Esophagus squamous epithelium (tissue), 5 donors: Measurements from ENCODE around the gene GCLC. TPM values are rescaled to one million over a fixed set of nuclear protein-coding genes. Genes with fewer than 3 reads are reported as not detected.

Source experiments
- DNase-seq: peaks from one replicate; lab custom pipeline; 2025; lab: John Stamatoyannopoulos, UW
- H3K27ac ChIP-seq, 4 donors: fragments of 200-600 bp; sonication (generic); one replicate each; pipeline ENCODE4 v1.5.1; 2016 to 2019; ENCODE audit warnings: mild to moderate bottlenecking in 1 of 4
- H3K27me3 ChIP-seq, 4 donors: fragments of 200-600 bp; sonication (generic); 1 replicate in 3 of 4; 2 replicates in 1 of 4; pipeline versions ENCODE4 v1.5.1 to v1.6.0; 2017 to 2021; ENCODE audit warnings: antibody characterized with exemption in 1 of 4
- H3K36me3 ChIP-seq, 3 donors: fragments of 200-600 bp; sonication (generic); one replicate each; pipeline ENCODE4 v1.5.1; 2016 to 2019
- H3K4me1 ChIP-seq, 3 donors: fragments of 200-600 bp; sonication (generic); one replicate each; pipeline ENCODE4 v1.5.1; 2017 to 2019
- H3K4me3 ChIP-seq, 4 donors: fragments of 200-600 bp; sonication (generic); 1 replicate in 3 of 4; 2 replicates in 1 of 4; pipeline ENCODE4 v1.5.1; 2016 to 2019; ENCODE audit warnings: mild to moderate bottlenecking in 2 of 4, moderate library complexity in 1 of 4
- H3K9me3 ChIP-seq, 3 donors: fragments of 200-600 bp; sonication (generic); one replicate each; pipeline ENCODE4 v1.5.1; 2016 to 2019
- CTCF ChIP-seq, 6 experiments: fragments of 450-650 bp in 4 of 6; fragments of 200-600 bp in 2 of 6; sonication (generic) in 2 of 6; IDR thresholded peaks; one replicate each; pipeline ENCODE4 v1.5.1; 2016 to 2019; ENCODE audit warnings: antibody characterized with exemption in 6 of 6, mild to moderate bottlenecking in 4 of 6, moderate library complexity in 4 of 6
- POLR2A ChIP-seq, 4 donors: fragments of 450-650 bp; IDR thresholded peaks; one replicate each; pipeline ENCODE4 v1.6.1; 2017; ENCODE audit warnings: antibody characterized with exemption in 4 of 4, mild to moderate bottlenecking in 4 of 4, moderate library complexity in 3 of 4
- WGBS, 2 donors: methylation state at CpG; one replicate each; pipeline ENCODE4 v1.1.5; 2018; 5-methylcytosine and 5-hydroxymethylcytosine counted together
- intact Hi-C: fragments of 100-400 bp; cut with DNase I; formaldehyde crosslinking; loops from one replicate; pipeline ENCODE4 v1.15.0; 2022
- total RNA-seq, 4 donors: library from RNA; depleted of rRNA; stranded (reverse); fragments of >200 nt; gene quantifications; one replicate each; pipeline ENCODE4 v1.1.0, GENCODE V29; 2016
- donor health status: DM: yes; HTN: yes; CAD: no.

The GCLC gene
- total RNA-seq, 4 donors from 2014 or later = 71.0 to 121 (median 105) TPM

DNA sequence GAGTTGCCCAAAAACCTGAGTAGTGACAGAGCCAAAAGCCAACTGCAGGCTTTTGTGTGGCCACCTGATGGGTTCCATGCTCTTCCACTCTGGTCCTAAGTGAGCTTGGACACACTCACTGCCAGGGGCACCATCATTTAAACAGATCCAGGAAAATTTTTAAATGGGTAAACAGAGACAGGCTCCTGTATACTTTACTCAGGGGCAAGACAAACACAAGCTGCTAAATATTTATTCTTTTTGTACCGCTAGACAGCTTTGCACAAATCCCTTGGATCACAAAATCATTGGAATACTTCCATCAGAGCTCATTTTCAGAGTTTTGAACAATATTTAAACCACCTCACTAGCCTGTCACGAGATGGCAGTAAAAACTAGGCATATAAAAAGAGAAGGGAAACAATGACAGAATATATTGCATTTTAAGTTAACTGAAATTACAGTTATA lies 31.4 kb downstream of the GCLC start:
- H3K4me1 ChIP-seq = peaks cover 0 to 6% (median 0%) of the 10 kb centered on the region in 3 donors
- no peaks in the 10 kb centered on the region for H3K27me3 ChIP-seq
- intact Hi-C loops = no loop called here
- TF ChIP-seq CTCF (IDR thresholded peaks at IDR 0.05) (no peak), POLR2A (IDR thresholded peaks at IDR 0.05) (no peak)
- peaks cover 9 to 84% (median 11%) of the 10 kb centered on the region in 3 donors for H3K36me3 ChIP-seq
- H3K4me3 ChIP-seq = no peak overlapping the region
- peak overlapping the region in 1 of 4 donors; percentile 8 for H3K27ac ChIP-seq
- no peak for DNase-seq
- no peaks in the 10 kb centered on the region for H3K9me3 ChIP-seq
- WGBS, 2 donors = 49 to 53% methylated on average over 2 of the region's 2 CpGs

DNA sequence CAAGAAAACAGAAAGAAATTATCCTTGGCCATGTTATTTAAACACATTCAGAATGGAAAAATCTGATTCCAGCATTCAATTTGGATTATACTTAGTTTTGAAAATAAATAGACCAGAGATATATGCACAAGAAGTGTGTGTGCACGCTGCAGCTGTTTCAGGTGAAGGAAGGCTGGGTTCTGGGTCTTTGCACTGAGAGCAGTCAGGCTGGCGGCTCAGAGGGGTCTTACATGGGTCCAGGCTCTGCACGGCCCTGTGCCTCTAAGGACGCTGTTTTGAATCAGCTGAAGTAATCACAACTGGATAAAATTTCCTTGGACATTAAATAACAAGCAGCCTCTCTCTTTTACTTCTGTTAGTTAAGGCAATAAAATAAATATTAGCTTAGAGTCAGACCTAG lies 31.8 kb downstream of the GCLC start:
- intact Hi-C loops = no loop called here
- WGBS, 2 donors = 66 to 96% methylated on average over 4 of the region's 4 CpGs
- Histone ChIP-seq H3K4me1 (peaks cover 0 to 6% (median 0%) of the 10 kb centered on the region in 3 donors), H3K27ac (peak overlapping the region in 1 of 4 donors; percentile 8), H3K4me3 (no peak overlapping the region), H3K9me3 (no peaks in the 10 kb centered on the region), H3K27me3 (no peaks in the 10 kb centered on the region), H3K36me3 (peaks cover 9 to 84% (median 11%) of the 10 kb centered on the region in 3 donors)
- no peak for DNase-seq
- TF ChIP-seq POLR2A (IDR thresholded peaks at IDR 0.05) = no peak
- TF ChIP-seq CTCF (IDR thresholded peaks at IDR 0.05) = no peak

- Histone ChIP-seq H3K9me3 (no peaks in the 10 kb centered on the region), H3K4me3 (no peak overlapping the region), H3K36me3 (peaks cover 9 to 88% (median 11%) of the 10 kb centered on the region in 3 donors), H3K27me3 (no peaks in the 10 kb centered on the region), H3K4me1 (peaks cover 0 to 6% (median 0%) of the 10 kb centered on the region in 3 donors), H3K27ac (peak overlapping the region in 1 of 4 donors; percentile 8)
- 60 to 72% methylated on average over 4 of the region's 4 CpGs for WGBS, 2 donors
- no peak for TF ChIP-seq CTCF (IDR thresholded peaks at IDR 0.05)
- TF ChIP-seq POLR2A (IDR thresholded peaks at IDR 0.05) = no peak
- intact Hi-C loops = no loop called here
- no peak for DNase-seq
These were observed 32.3 kb downstream of the GCLC start for GRCh38 chr6:53512626-53513025.

- TF ChIP-seq POLR2A (IDR thresholded peaks at IDR 0.05) = no peak
- no peak for TF ChIP-seq CTCF (IDR thresholded peaks at IDR 0.05)
- no peak for DNase-seq
- H3K27ac ChIP-seq = no peak overlapping the region
- H3K9me3 ChIP-seq = no peaks in the 10 kb centered on the region
- H3K4me3 ChIP-seq = no peak overlapping the region
- peaks cover 11 to 96% (median 14%) of the 10 kb centered on the region in 3 donors for H3K36me3 ChIP-seq
- H3K4me1 ChIP-seq = no peaks in the 10 kb centered on the region
- WGBS, 2 donors = 88 to 97% methylated on average over 3 of the region's 3 CpGs
- no peaks in the 10 kb centered on the region for H3K27me3 ChIP-seq
- intact Hi-C loops = no loop called here
These were observed 34.2 kb downstream of the GCLC start for GRCh38 chr6:53510746-53511145.

DNA sequence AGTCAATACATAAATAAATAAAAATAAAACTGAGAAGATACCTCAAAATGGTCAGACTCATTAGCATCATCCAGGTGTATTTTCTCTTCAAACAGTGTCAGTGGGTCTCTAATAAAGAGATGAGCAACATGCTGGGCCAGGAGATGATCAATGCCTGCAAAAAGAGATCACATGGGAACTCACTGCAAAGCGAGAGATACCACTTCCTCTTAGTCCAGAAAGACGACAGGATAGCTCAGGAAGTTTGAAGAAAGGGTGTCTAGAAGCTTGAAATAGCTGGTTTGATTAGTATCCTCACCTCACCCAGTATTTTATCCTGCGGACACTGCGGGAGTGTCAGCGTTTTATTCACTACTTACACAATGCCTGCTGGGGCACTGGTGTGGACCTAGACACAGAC lies 38.0 kb downstream of the GCLC start:
- WGBS, 2 donors = 88 to 93% methylated on average over 5 of the region's 5 CpGs
- TF ChIP-seq POLR2A (IDR thresholded peaks at IDR 0.05) = no peak
- no peak for TF ChIP-seq CTCF (IDR thresholded peaks at IDR 0.05)
- intact Hi-C loops = no loop called here

More for the DNA sequence above, 38.0 kb downstream of the GCLC start:
- Histone ChIP-seq H3K27me3 (no peaks in the 10 kb centered on the region), H3K4me3 (no peak overlapping the region), H3K4me1 (no peaks in the 10 kb centered on the region), H3K27ac (no peak overlapping the region), H3K9me3 (no peaks in the 10 kb centered on the region), H3K36me3 (peaks cover 26 to 98% (median 30%) of the 10 kb centered on the region in 3 donors)
- DNase-seq = no peak
